ENCODE data around the gene TIFAB. TPM values are rescaled to one million over a fixed set of nuclear protein-coding genes. Genes with fewer than 3 reads are reported as not detected.
A peak's percentile ranks its signal among the peaks of the same experiment; 100 is the strongest.

Gene TIFAB
- total and polyA plus RNA-seq, 4 experiments from 2014 or later = 0.19 TPM; not detected in 3

DNA sequence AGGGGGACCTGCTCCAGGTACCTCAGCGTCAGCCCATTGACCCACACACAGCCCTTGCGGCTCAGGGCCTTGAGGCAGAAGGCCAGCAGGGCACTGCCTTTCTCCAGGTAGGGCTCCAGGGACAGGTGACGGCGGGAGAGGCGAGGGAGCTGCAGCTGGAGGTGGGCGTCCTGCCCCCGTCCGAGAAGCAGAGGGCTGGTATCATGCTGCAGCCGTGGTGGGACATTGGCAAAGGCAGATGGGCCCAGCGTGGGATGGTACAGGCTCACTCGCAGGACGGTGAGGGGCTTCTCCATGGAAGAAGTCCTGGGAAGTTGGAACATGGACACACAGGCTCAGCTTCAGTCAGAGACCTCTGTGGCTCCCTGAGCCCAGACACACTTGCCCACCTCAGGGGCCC is 2.5 kb downstream of the TIFAB start:
- no peaks in the 10 kb centered on the region for H3K4me1 ChIP-seq (ENCODE audit: insufficient read depth, low read length)
- ChIA-PET CTCF (ENCODE audit: partially characterized antibody) (interaction anchor here (1.4 to 2.0 kb wide), 2 partner anchors 8 to 11 kb away, joined by 4 to 6 read pairs; no protein-coding TSS in a partner anchor), POLR2A (ENCODE audit: partially characterized antibody) (no interaction called here)
- H3K4me3 Mint-ChIP-seq = no peak overlapping the region
- H3K27ac Mint-ChIP-seq = no peak overlapping the region
- H3K27me3 Mint-ChIP-seq = peaks cover 11 to 12% of the 10 kb centered on the region in 2 donors
- H3K9me3 Mint-ChIP-seq = no peaks in the 10 kb centered on the region
- intact Hi-C loops (cut with micrococcal nuclease) = no loop called here
- H3K27ac ChIP-seq (ENCODE audit: low read depth, low read length) = no peak overlapping the region
- no peaks in the 10 kb centered on the region for H3K9me3 ChIP-seq (ENCODE audit: control insufficient read depth in 1 of 2, low read length in 2 of 2)
- no peaks in the 10 kb centered on the region for H3K36me3 Mint-ChIP-seq
- no peaks in the 10 kb centered on the region for H3K4me1 Mint-ChIP-seq
- DNase-seq = no peak
- no peak overlapping the region for H3K4me3 ChIP-seq (ENCODE audit: low read length in 2 of 2)
- no peaks in the 10 kb centered on the region for H3K27me3 ChIP-seq (ENCODE audit: insufficient read depth, low read length)
- no peaks in the 10 kb centered on the region for H3K36me3 ChIP-seq (ENCODE audit: insufficient read depth, low read length)

GRCh38 chr5:135448791-135449507 is 3.2 kb downstream of the TIFAB start:
- POLR2A ChIA-PET (ENCODE audit: partially characterized antibody) = no interaction called here

GRCh38 chr5:135448071-135448739 is 3.9 kb downstream of the TIFAB start:
- DNase-seq = no peak
- no peaks in the 10 kb centered on the region for H3K9me3 ChIP-seq (ENCODE audit: control insufficient read depth in 1 of 2, low read length in 2 of 2)
- no peaks in the 10 kb centered on the region for H3K27me3 ChIP-seq (ENCODE audit: insufficient read depth, low read length)
- H3K9me3 Mint-ChIP-seq = no peaks in the 10 kb centered on the region
- no peak overlapping the region for H3K27ac ChIP-seq (ENCODE audit: low read depth, low read length)
- H3K4me3 Mint-ChIP-seq = no peak overlapping the region
- H3K36me3 Mint-ChIP-seq = no peaks in the 10 kb centered on the region
- no peaks in the 10 kb centered on the region for H3K36me3 ChIP-seq (ENCODE audit: insufficient read depth, low read length)
- intact Hi-C loops (cut with micrococcal nuclease) = no loop called here
- no peaks in the 10 kb centered on the region for H3K4me1 ChIP-seq (ENCODE audit: insufficient read depth, low read length)
- POLR2A ChIA-PET (ENCODE audit: partially characterized antibody) = no interaction called here
- no peak overlapping the region for H3K4me3 ChIP-seq (ENCODE audit: low read length in 2 of 2)
- CTCF ChIA-PET (ENCODE audit: partially characterized antibody) = interaction anchor here (2.1 to 4.8 kb wide), 2 partner anchors 7 to 10 kb away, joined by 4 to 27 read pairs; no protein-coding TSS in a partner anchor
- no peaks in the 10 kb centered on the region for H3K4me1 Mint-ChIP-seq
- H3K27ac Mint-ChIP-seq = no peak overlapping the region
- peaks cover 9 to 13% of the 10 kb centered on the region in 2 donors for H3K27me3 Mint-ChIP-seq

More at GRCh38 chr5:135448791-135449507, 3.2 kb downstream of the TIFAB start:
- intact Hi-C loops (cut with micrococcal nuclease) = no loop called here
- H3K9me3 ChIP-seq (ENCODE audit: control insufficient read depth in 1 of 2, low read length in 2 of 2) = no peaks in the 10 kb centered on the region
- H3K4me3 Mint-ChIP-seq = no peak overlapping the region
- H3K4me3 ChIP-seq (ENCODE audit: low read length in 2 of 2) = no peak overlapping the region
- H3K4me1 Mint-ChIP-seq = no peaks in the 10 kb centered on the region
- H3K4me1 ChIP-seq (ENCODE audit: insufficient read depth, low read length) = no peaks in the 10 kb centered on the region
- CTCF ChIA-PET (ENCODE audit: partially characterized antibody) = interaction anchor here (1.4 to 2.0 kb wide), 2 partner anchors 9 to 12 kb away, joined by 4 to 6 read pairs; no protein-coding TSS in a partner anchor
- no peak overlapping the region for H3K27ac Mint-ChIP-seq
- H3K36me3 Mint-ChIP-seq = no peaks in the 10 kb centered on the region
- H3K9me3 Mint-ChIP-seq = no peaks in the 10 kb centered on the region
- peaks cover 10 to 14% of the 10 kb centered on the region in 2 donors for H3K27me3 Mint-ChIP-seq
- H3K27ac ChIP-seq (ENCODE audit: low read depth, low read length) = no peak overlapping the region
- DNase-seq = no peak
- H3K36me3 ChIP-seq (ENCODE audit: insufficient read depth, low read length) = no peaks in the 10 kb centered on the region
- no peaks in the 10 kb centered on the region for H3K27me3 ChIP-seq (ENCODE audit: insufficient read depth, low read length)

- Histone ChIP-seq H3K4me3 (ENCODE audit: low read length in 2 of 2) (no peak within 1 kb of the TSS), H3K9me3 (ENCODE audit: control insufficient read depth in 1 of 2, low read length in 2 of 2) (no peaks in the 10 kb centered on the region), H3K27ac (ENCODE audit: low read depth, low read length) (no peak within 1 kb of the TSS), H3K27me3 (ENCODE audit: insufficient read depth, low read length) (no peaks in the 10 kb centered on the region), H3K36me3 (ENCODE audit: insufficient read depth, low read length) (no peaks in the 10 kb centered on the region), H3K4me1 (ENCODE audit: insufficient read depth, low read length) (no peaks in the 10 kb centered on the region)
- peaks cover 7 to 9% of the 10 kb centered on the region in 2 donors for H3K27me3 Mint-ChIP-seq
- CTCF ChIA-PET (ENCODE audit: partially characterized antibody) = interaction anchor here (1.1 to 4.8 kb wide), 3 partner anchors 7 to 19 kb away, joined by 3 to 27 read pairs (median 4); no protein-coding TSS in a partner anchor
- DNase-seq = no peak
- peak within 1 kb of the TSS in 1 of 7 donors; percentile 22 for H3K27ac Mint-ChIP-seq
- intact Hi-C loops (cut with micrococcal nuclease) = no loop called here
- H3K9me3 Mint-ChIP-seq = no peaks in the 10 kb centered on the region
- no peak within 1 kb of the TSS for H3K4me3 Mint-ChIP-seq
- POLR2A ChIA-PET (ENCODE audit: partially characterized antibody) = no interaction called here
- H3K36me3 Mint-ChIP-seq = no peaks in the 10 kb centered on the region
- H3K4me1 Mint-ChIP-seq = no peaks in the 10 kb centered on the region
These were observed 4.7 kb downstream of the TIFAB start, which contains the start of gene DCANP1 for GRCh38 chr5:135447298-135447929. DCANP1 (minus strand) TSS chr5:135447348; CDS start chr5:135447108, 240 bp downstream.

- Mint-ChIP-seq H3K9me3 (no peaks in the 10 kb centered on the region), H3K4me1 (no peaks in the 10 kb centered on the region), H3K27ac (no peak overlapping the region), H3K36me3 (no peaks in the 10 kb centered on the region), H3K27me3 (peaks cover 7 to 8% of the 10 kb centered on the region in 2 donors), H3K4me3 (no peak overlapping the region)
- Histone ChIP-seq H3K4me1 (ENCODE audit: insufficient read depth, low read length) (no peaks in the 10 kb centered on the region), H3K4me3 (ENCODE audit: low read length in 2 of 2) (no peak overlapping the region), H3K36me3 (ENCODE audit: insufficient read depth, low read length) (no peaks in the 10 kb centered on the region), H3K27ac (ENCODE audit: low read depth, low read length) (no peak overlapping the region), H3K27me3 (ENCODE audit: insufficient read depth, low read length) (no peaks in the 10 kb centered on the region), H3K9me3 (ENCODE audit: control insufficient read depth in 1 of 2, low read length in 2 of 2) (no peaks in the 10 kb centered on the region)
- intact Hi-C loops (cut with micrococcal nuclease) = no loop called here
- POLR2A ChIA-PET (ENCODE audit: partially characterized antibody) = no interaction called here
- CTCF ChIA-PET (ENCODE audit: partially characterized antibody) = interaction anchor here (1.1 to 4.8 kb wide), 4 partner anchors 8 to 21 kb away, joined by 3 to 27 read pairs (median 4); no protein-coding TSS in a partner anchor
- no peak for DNase-seq
These were observed 5.5 kb downstream of the TIFAB start for GRCh38 chr5:135446615-135447014.

GRCh38 chr5:135446206-135446605 is 5.9 kb downstream of the TIFAB start:
- Mint-ChIP-seq H3K27ac (peak overlapping the region in 1 of 7 donors; percentile 22), H3K27me3 (peaks cover 7 to 9% of the 10 kb centered on the region in 2 donors), H3K4me1 (no peaks in the 10 kb centered on the region), H3K4me3 (no peak overlapping the region), H3K36me3 (no peaks in the 10 kb centered on the region), H3K9me3 (no peaks in the 10 kb centered on the region)
- Histone ChIP-seq H3K4me3 (ENCODE audit: low read length in 2 of 2) (no peak overlapping the region), H3K4me1 (ENCODE audit: insufficient read depth, low read length) (no peaks in the 10 kb centered on the region), H3K27ac (ENCODE audit: low read depth, low read length) (no peak overlapping the region), H3K36me3 (ENCODE audit: insufficient read depth, low read length) (no peaks in the 10 kb centered on the region), H3K9me3 (ENCODE audit: control insufficient read depth in 1 of 2, low read length in 2 of 2) (no peaks in the 10 kb centered on the region), H3K27me3 (ENCODE audit: insufficient read depth, low read length) (no peaks in the 10 kb centered on the region)
- ChIA-PET CTCF (ENCODE audit: partially characterized antibody) (interaction anchor here (1.1 to 4.8 kb wide), 4 partner anchors 9 to 20 kb away, joined by 3 to 27 read pairs (median 4); no protein-coding TSS in a partner anchor), POLR2A (ENCODE audit: partially characterized antibody) (no interaction called here)
- no peak for DNase-seq
- intact Hi-C loops (cut with micrococcal nuclease) = no loop called here

All from CD4-positive, alpha-beta memory T cell (primary cell).